ENCODE measurements around the gene SOWAHA. TPM values are rescaled to one million over a fixed set of nuclear protein-coding genes. Genes with fewer than 3 reads are reported as not detected.
A peak's percentile ranks its signal among the peaks of the same experiment; 100 is the strongest.

SOWAHA gene
- total RNA-seq, 1 experiment from 2014 or later = not detected

DNA sequence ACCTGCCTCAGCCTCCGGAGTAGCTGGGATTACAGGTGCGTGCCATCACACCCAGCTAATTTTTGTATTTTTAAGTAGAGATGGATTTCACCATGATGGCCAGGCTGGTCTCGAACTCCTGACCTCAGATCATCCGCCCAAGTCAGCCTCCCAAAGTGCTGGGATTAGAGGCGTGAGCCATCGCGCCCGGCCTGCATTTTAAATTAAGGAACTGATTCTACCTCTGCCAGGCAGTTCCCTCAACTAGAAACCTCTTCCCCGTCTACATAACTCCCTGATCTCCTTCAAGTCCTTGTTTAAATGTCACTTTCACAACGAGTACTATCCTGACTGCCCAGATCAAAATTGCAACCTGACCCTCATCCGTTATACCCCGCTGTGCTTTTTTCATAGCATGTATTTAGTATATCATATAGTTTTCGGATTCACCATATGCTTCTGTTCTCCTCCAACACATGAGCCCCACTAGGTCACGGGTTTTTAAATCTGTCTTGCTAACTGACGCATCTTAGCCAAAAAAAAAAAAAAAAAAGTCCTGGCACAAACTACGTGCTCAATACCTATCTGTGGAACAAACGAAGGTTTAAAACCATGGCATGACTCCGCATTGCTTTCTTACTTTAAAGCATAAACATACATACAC, 858 bp upstream of the SOWAHA start:
- POLR2A ChIA-PET = no interaction called here
- in situ Hi-C loops (cut with HindIII; ENCODE audit: low pct_unique_long_range_greater_than_20kb, low sequenced_read_pairs) = no loop called here
- BruUV-seq (replicated peaks) = no TSS peak
- CTCF ChIA-PET = interaction anchor here (0.6 kb wide), 1 partner anchor 49 kb away, joined by 10 read pairs; no protein-coding TSS in a partner anchor
- ATAC-seq (no peak), DNase-seq (ENCODE audit: low read depth, low spot score) (no peak)
- no peaks in the 10 kb centered on the region for H3K9me3 ChIP-seq (ENCODE audit: control insufficient read depth, insufficient read depth, low read depth, low read length)
- H3K4me1 ChIP-seq (ENCODE audit: control insufficient read depth, insufficient read depth, low read length) = peaks cover 4% of the 10 kb centered on the region; the same call in 1 of the 2 replicates
- TF ChIP-seq SIN3A (IDR thresholded peaks at IDR 0.05; ENCODE audit: borderline replicate concordance, insufficient read depth, low read depth, low read length) (no peak), POLR2AphosphoS5 (IDR thresholded peaks at IDR 0.05; ENCODE audit: low read depth, low read length) (no peak), TCF7L2 (IDR thresholded peaks at IDR 0.05; ENCODE audit: low read depth, low read length) (no peak)
- TF ChIP-seq, protein P1, sequence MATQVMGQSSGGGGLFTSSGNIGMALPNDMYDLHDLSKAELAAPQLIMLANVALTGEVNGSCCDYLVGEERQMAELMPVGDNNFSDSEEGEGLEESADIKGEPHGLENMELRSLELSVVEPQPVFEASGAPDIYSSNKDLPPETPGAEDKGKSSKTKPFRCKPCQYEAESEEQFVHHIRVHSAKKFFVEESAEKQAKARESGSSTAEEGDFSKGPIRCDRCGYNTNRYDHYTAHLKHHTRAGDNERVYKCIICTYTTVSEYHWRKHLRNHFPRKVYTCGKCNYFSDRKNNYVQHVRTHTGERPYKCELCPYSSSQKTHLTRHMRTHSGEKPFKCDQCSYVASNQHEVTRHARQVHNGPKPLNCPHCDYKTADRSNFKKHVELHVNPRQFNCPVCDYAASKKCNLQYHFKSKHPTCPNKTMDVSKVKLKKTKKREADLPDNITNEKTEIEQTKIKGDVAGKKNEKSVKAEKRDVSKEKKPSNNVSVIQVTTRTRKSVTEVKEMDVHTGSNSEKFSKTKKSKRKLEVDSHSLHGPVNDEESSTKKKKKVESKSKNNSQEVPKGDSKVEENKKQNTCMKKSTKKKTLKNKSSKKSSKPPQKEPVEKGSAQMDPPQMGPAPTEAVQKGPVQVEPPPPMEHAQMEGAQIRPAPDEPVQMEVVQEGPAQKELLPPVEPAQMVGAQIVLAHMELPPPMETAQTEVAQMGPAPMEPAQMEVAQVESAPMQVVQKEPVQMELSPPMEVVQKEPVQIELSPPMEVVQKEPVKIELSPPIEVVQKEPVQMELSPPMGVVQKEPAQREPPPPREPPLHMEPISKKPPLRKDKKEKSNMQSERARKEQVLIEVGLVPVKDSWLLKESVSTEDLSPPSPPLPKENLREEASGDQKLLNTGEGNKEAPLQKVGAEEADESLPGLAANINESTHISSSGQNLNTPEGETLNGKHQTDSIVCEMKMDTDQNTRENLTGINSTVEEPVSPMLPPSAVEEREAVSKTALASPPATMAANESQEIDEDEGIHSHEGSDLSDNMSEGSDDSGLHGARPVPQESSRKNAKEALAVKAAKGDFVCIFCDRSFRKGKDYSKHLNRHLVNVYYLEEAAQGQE (IDR thresholded peaks at IDR 0.05; ENCODE audit: insufficient read depth in 1 of 2, low read depth in 2 of 2, low read length in 1 of 2) = no peak
- TF ChIP-seq, protein P2, sequence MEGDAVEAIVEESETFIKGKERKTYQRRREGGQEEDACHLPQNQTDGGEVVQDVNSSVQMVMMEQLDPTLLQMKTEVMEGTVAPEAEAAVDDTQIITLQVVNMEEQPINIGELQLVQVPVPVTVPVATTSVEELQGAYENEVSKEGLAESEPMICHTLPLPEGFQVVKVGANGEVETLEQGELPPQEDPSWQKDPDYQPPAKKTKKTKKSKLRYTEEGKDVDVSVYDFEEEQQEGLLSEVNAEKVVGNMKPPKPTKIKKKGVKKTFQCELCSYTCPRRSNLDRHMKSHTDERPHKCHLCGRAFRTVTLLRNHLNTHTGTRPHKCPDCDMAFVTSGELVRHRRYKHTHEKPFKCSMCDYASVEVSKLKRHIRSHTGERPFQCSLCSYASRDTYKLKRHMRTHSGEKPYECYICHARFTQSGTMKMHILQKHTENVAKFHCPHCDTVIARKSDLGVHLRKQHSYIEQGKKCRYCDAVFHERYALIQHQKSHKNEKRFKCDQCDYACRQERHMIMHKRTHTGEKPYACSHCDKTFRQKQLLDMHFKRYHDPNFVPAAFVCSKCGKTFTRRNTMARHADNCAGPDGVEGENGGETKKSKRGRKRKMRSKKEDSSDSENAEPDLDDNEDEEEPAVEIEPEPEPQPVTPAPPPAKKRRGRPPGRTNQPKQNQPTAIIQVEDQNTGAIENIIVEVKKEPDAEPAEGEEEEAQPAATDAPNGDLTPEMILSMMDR (IDR thresholded peaks at IDR 0.05) = no peak
- H3K27me3 ChIP-seq (ENCODE audit: control insufficient read depth, insufficient read depth, low read length) = peaks cover 10% of the 10 kb centered on the region
- H3K4me3 ChIP-seq (ENCODE audit: low read depth in 2 of 2, low read length in 2 of 2) = no peak overlapping the region
- H3K36me3 ChIP-seq (ENCODE audit: control insufficient read depth, insufficient read depth, low read length) = no peaks in the 10 kb centered on the region
- intact Hi-C loops (cut with micrococcal nuclease; ENCODE audit: unreplicated experiment) = loop anchor here (10.0 kb wide), 2 partner anchors 57 to 287 kb away; no protein-coding TSS in a partner anchor
- no peak overlapping the region for H3K27ac ChIP-seq (ENCODE audit: low read length)

DNA sequence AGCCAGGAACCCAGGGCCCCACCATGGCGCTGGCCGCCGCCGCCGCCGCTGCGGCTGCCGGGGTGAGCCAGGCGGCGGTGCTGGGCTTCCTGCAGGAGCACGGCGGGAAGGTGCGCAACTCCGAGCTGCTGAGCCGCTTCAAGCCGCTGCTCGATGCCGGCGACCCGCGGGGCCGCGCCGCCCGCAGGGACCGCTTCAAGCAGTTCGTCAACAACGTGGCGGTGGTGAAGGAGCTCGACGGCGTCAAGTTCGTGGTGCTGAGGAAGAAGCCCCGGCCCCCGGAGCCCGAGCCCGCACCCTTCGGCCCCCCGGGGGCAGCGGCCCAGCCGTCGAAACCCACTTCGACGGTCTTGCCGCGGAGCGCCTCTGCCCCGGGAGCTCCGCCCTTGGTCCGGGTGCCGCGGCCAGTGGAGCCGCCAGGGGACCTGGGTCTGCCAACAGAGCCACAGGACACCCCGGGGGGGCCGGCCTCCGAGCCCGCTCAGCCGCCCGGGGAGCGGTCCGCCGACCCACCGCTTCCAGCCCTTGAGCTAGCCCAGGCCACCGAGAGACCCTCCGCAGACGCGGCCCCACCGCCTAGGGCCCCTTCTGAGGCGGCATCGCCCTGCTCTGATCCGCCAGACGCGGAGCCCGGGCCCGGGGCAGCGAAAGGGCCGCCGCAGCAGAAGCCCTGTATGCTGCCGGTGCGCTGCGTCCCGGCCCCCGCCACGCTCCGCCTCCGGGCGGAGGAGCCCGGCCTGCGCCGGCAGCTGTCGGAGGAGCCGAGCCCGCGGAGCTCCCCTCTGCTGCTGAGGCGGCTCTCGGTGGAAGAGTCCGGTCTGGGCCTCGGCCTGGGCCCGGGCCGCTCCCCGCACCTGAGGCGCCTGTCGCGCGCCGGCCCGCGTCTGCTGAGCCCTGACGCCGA, 749 bp downstream of the SOWAHA start:
- Histone ChIP-seq H3K4me1 (ENCODE audit: control insufficient read depth, insufficient read depth, low read length) (peaks cover 4% of the 10 kb centered on the region; the same call in 1 of the 2 replicates), H3K27me3 (ENCODE audit: control insufficient read depth, insufficient read depth, low read length) (peaks cover 10% of the 10 kb centered on the region), H3K9me3 (ENCODE audit: control insufficient read depth, insufficient read depth, low read depth, low read length) (no peaks in the 10 kb centered on the region), H3K27ac (ENCODE audit: low read length) (no peak overlapping the region), H3K36me3 (ENCODE audit: control insufficient read depth, insufficient read depth, low read length) (no peaks in the 10 kb centered on the region), H3K4me3 (ENCODE audit: low read depth in 2 of 2, low read length in 2 of 2) (peak overlapping the region in 1 of 2 experiments; percentile 39; a peak in 2 of 4 replicates)
- BruUV-seq (replicated peaks) = no TSS peak
- ChIA-PET CTCF (interaction anchor here (0.6 kb wide), 1 partner anchor 15 kb away, joined by 9 read pairs; no protein-coding TSS in a partner anchor), POLR2A (no interaction called here)
- in situ Hi-C loops (cut with HindIII; ENCODE audit: low pct_unique_long_range_greater_than_20kb, low sequenced_read_pairs) = no loop called here
- TF ChIP-seq SIN3A (IDR thresholded peaks at IDR 0.05; ENCODE audit: borderline replicate concordance, insufficient read depth, low read depth, low read length) = no peak
- no peak for TF ChIP-seq TCF7L2 (IDR thresholded peaks at IDR 0.05; ENCODE audit: low read depth, low read length)
- TF ChIP-seq POLR2AphosphoS5 (IDR thresholded peaks at IDR 0.05; ENCODE audit: low read depth, low read length) = no peak
- TF ChIP-seq, protein P1 (IDR thresholded peaks at IDR 0.05; ENCODE audit: insufficient read depth in 1 of 2, low read depth in 2 of 2, low read length in 1 of 2) = no peak
- TF ChIP-seq, protein P2 (IDR thresholded peaks at IDR 0.05) = no peak
- DNase-seq (ENCODE audit: low read depth, low spot score) (no peak), ATAC-seq (peak; percentile 79)
- intact Hi-C loops (cut with micrococcal nuclease; ENCODE audit: unreplicated experiment) = loop anchor here (10.0 kb wide), 2 partner anchors 59 to 289 kb away; no protein-coding TSS in a partner anchor

Measured in Panc1 (cell line).